WTC11 (cell line): Measurements from ENCODE around the gene FYCO1. TPM values are rescaled to one million over a fixed set of nuclear protein-coding genes. Genes with fewer than 3 reads are reported as not detected.
"Not testable (repeated sequence)": the region's sequence is repeated elsewhere in the genome, so short reads cannot be mapped to it uniquely, and the experiment has no call there.

Experiments used
- ATAC-seq: fragments of 200-7000 bp; cut with Tn5 transposase; 2 replicates; pipeline ENCODE4 v1.10.0; 2021; ENCODE audit warnings: mild to moderate bottlenecking, moderate library complexity
- CTCF ChIA-PET: fragments of 300-600 bp; sonication (Branson Sonifier 250); formaldehyde crosslinking; loops from one replicate; lab custom pipeline; 2021; ENCODE audit warnings: antibody characterized with exemption; lab: Charles Lee
- POLR2A ChIA-PET: fragments of 350-600 bp; sonication (Branson Sonifier 250); formaldehyde crosslinking; loops from one replicate; lab custom pipeline; 2021; ENCODE audit warnings: antibody characterized with exemption; lab: Charles Lee
- DNase-seq: peaks from one replicate; pipeline ENCODE4 v3.0.0; 2021; ENCODE audit warnings: low spot score
- H3K27ac Mint-ChIP-seq: 2 replicates; pipeline ENCODE4 v1.8.0; 2021; ENCODE audit warnings: mixed read lengths
- H3K27me3 Mint-ChIP-seq: 2 replicates; pipeline ENCODE4 v1.8.0; 2021; ENCODE audit warnings: low read depth, mild to moderate bottlenecking, moderate library complexity, mixed read lengths
- H3K36me3 Mint-ChIP-seq: 2 replicates; pipeline ENCODE4 v1.8.0; 2021; ENCODE audit warnings: mixed read lengths
- H3K4me1 Mint-ChIP-seq: 2 replicates; pipeline ENCODE4 v1.8.0; 2022; ENCODE audit warnings: mixed read lengths
- H3K4me3 Mint-ChIP-seq: 2 replicates; pipeline ENCODE4 v1.8.0; 2021; ENCODE audit warnings: mild to moderate bottlenecking, moderate library complexity, mixed read lengths
- H3K9me3 Mint-ChIP-seq: 2 replicates; pipeline ENCODE4 v1.8.0; 2021; ENCODE audit warnings: mixed read lengths
- ELF4 ChIP-seq: sonication (generic); formaldehyde crosslinking; IDR thresholded peaks from 2 replicates; pipeline ENCODE4 v1.8.1; 2022; ENCODE audit warnings: low read depth, mild to moderate bottlenecking, moderate library complexity, missing genetic modification reagents
- ETV6 ChIP-seq: sonication (generic); formaldehyde crosslinking; IDR thresholded peaks from 2 replicates; pipeline ENCODE4 v1.8.1; 2022; ENCODE audit warnings: mild to moderate bottlenecking, missing genetic modification reagents
- NR3C1 ChIP-seq: sonication (generic); formaldehyde crosslinking; conservative IDR thresholded peaks from 2 replicates; pipeline ENCODE4 v1.8.1; 2023; ENCODE audit warnings: low read depth, mild to moderate bottlenecking, missing genetic modification reagents
- RORB ChIP-seq: fragments of 250-450 bp; sonication (Bioruptor Pico); IDR thresholded peaks from 2 replicates; pipeline ENCODE4 v1.9.0; 2021; ENCODE audit warnings: mild to moderate bottlenecking
- SMAD3 ChIP-seq: sonication (generic); formaldehyde crosslinking; IDR thresholded peaks from 2 replicates; pipeline ENCODE4 v1.8.0; 2022; ENCODE audit warnings: missing genetic modification reagents, mild to moderate bottlenecking, borderline replicate concordance
- SOX15 ChIP-seq: fragments of 250-450 bp; sonication (Bioruptor Pico); IDR thresholded peaks from 2 replicates; pipeline ENCODE4 v1.9.0; 2021; ENCODE audit warnings: mild to moderate bottlenecking
- TEAD4 ChIP-seq: sonication (generic); formaldehyde crosslinking; IDR thresholded peaks from 2 replicates; pipeline ENCODE4 v1.8.0; 2022; ENCODE audit warnings: mild to moderate bottlenecking, missing genetic modification reagents
- ZNF416 ChIP-seq: fragments of 250-450 bp; sonication (Bioruptor Pico); IDR thresholded peaks from 2 replicates; pipeline ENCODE4 v1.9.0; 2021; ENCODE audit warnings: mild to moderate bottlenecking, inconsistent platforms
- ZNF671 ChIP-seq: fragments of 250-450 bp; sonication (Bioruptor Pico); IDR thresholded peaks from 2 replicates; pipeline ENCODE4 v1.8.0; 2021; ENCODE audit warnings: mild to moderate bottlenecking
- total RNA-seq: library from RNA; stranded (reverse); gene quantifications from 3 replicates; pipeline ENCODE4 v1.2.3, GENCODE V29; 2021
- TF ChIP-seq, protein P1 (sequence below): sonication (generic); formaldehyde crosslinking; IDR thresholded peaks from 2 replicates; pipeline ENCODE4 v1.8.0; 2022; ENCODE audit warnings: missing genetic modification reagents
- TF ChIP-seq, protein P2 (sequence below): sonication (generic); formaldehyde crosslinking; IDR thresholded peaks from 2 replicates; pipeline ENCODE4 v1.8.1; 2023; ENCODE audit warnings: mild to moderate bottlenecking, missing genetic modification reagents
- TF ChIP-seq, protein P3 (sequence below): sonication (generic); formaldehyde crosslinking; IDR thresholded peaks from 2 replicates; pipeline ENCODE4 v1.8.1; 2022; ENCODE audit warnings: low read depth, missing genetic modification reagents, borderline replicate concordance
- TF ChIP-seq, protein P4 (sequence below): sonication (generic); formaldehyde crosslinking; IDR thresholded peaks from 2 replicates; pipeline ENCODE4 v1.8.0; 2023; ENCODE audit warnings: mild to moderate bottlenecking, missing genetic modification reagents
- TF ChIP-seq, protein P5 (sequence below): sonication (generic); formaldehyde crosslinking; IDR thresholded peaks from 2 replicates; pipeline ENCODE4 v1.8.1; 2022; ENCODE audit warnings: mild to moderate bottlenecking, missing genetic modification reagents, moderate library complexity, borderline replicate concordance
- TF ChIP-seq, protein P6 (sequence below): sonication (generic); formaldehyde crosslinking; IDR thresholded peaks from 2 replicates; pipeline ENCODE4 v1.8.0; 2022; ENCODE audit warnings: mild to moderate bottlenecking, missing genetic modification reagents
- TF ChIP-seq, protein P7 (sequence below): sonication (generic); formaldehyde crosslinking; IDR thresholded peaks from 2 replicates; pipeline ENCODE4 v1.8.1; 2023; ENCODE audit warnings: mild to moderate bottlenecking, missing genetic modification reagents, moderate library complexity
- TF ChIP-seq, protein P8 (sequence below): sonication (generic); formaldehyde crosslinking; IDR thresholded peaks from 2 replicates; pipeline ENCODE4 v1.8.0; 2023; ENCODE audit warnings: missing genetic modification reagents
- TF ChIP-seq, protein P9 (sequence below): sonication (generic); formaldehyde crosslinking; IDR thresholded peaks from 2 replicates; pipeline ENCODE4 v1.8.1; 2023; ENCODE audit warnings: mild to moderate bottlenecking, moderate library complexity, missing genetic modification reagents

Gene FYCO1
- total RNA-seq, 1 experiment from 2014 or later: 13.9 TPM

DNA sequence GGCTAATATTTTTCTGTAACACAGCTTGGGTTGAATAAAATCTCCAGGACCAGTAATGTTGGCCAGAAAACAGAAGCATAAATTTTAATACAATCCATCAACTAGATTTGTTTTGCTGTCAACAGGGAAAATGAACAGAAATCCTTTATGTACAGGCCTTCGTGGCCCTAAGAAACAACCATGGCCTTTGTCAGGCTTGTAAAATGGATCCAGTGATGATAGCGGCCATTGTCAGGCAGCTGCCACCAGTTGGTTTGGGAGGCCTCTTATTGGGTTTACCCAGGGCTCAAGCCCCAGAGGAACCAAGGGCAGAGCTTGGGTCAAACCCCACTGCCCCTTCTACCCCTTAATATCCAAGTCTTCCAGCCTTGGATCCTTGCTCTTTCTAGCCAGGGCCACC is 5.6 kb upstream of the FYCO1 start (continued):
- TF ChIP-seq, protein P1, sequence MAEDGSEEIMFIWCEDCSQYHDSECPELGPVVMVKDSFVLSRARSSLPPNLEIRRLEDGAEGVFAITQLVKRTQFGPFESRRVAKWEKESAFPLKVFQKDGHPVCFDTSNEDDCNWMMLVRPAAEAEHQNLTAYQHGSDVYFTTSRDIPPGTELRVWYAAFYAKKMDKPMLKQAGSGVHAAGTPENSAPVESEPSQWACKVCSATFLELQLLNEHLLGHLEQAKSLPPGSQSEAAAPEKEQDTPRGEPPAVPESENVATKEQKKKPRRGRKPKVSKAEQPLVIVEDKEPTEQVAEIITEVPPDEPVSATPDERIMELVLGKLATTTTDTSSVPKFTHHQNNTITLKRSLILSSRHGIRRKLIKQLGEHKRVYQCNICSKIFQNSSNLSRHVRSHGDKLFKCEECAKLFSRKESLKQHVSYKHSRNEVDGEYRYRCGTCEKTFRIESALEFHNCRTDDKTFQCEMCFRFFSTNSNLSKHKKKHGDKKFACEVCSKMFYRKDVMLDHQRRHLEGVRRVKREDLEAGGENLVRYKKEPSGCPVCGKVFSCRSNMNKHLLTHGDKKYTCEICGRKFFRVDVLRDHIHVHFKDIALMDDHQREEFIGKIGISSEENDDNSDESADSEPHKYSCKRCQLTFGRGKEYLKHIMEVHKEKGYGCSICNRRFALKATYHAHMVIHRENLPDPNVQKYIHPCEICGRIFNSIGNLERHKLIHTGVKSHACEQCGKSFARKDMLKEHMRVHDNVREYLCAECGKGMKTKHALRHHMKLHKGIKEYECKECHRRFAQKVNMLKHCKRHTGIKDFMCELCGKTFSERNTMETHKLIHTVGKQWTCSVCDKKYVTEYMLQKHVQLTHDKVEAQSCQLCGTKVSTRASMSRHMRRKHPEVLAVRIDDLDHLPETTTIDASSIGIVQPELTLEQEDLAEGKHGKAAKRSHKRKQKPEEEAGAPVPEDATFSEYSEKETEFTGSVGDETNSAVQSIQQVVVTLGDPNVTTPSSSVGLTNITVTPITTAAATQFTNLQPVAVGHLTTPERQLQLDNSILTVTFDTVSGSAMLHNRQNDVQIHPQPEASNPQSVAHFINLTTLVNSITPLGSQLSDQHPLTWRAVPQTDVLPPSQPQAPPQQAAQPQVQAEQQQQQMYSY (CRISPR knock-in tag): no peak
- TF ChIP-seq ZNF671 (CRISPR knock-in tag) (no peak), ELF4 (CRISPR knock-in tag) (no peak), RORB (CRISPR knock-in tag) (no peak)
- TF ChIP-seq, protein P2, sequence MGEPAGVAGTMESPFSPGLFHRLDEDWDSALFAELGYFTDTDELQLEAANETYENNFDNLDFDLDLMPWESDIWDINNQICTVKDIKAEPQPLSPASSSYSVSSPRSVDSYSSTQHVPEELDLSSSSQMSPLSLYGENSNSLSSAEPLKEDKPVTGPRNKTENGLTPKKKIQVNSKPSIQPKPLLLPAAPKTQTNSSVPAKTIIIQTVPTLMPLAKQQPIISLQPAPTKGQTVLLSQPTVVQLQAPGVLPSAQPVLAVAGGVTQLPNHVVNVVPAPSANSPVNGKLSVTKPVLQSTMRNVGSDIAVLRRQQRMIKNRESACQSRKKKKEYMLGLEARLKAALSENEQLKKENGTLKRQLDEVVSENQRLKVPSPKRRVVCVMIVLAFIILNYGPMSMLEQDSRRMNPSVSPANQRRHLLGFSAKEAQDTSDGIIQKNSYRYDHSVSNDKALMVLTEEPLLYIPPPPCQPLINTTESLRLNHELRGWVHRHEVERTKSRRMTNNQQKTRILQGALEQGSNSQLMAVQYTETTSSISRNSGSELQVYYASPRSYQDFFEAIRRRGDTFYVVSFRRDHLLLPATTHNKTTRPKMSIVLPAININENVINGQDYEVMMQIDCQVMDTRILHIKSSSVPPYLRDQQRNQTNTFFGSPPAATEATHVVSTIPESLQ (CRISPR knock-in tag): no peak

DNA sequence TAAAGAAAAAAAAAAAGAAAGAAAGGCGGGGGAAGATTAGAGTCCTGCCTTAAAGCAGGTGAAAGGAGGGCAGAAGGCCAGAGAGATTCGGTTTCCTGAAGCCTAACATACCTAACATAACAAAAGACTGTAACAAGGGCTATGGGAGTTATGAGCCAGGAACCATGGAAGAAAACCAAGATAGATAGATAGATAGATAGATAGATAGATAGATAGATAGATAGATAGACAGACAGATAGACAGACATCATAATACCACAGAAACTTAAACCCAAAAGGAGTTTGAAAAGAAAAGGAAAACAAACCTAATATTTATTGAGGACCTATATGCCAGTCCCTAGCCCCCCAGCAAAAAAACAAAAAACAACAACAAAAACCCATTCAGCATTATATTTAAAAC is 2.3 kb upstream of the FYCO1 start:
- POLR2A ChIA-PET: no interaction called here
- DNase-seq (no peak), ATAC-seq (no peak)
- no peak overlapping the region for H3K4me3 Mint-ChIP-seq
- H3K27me3 Mint-ChIP-seq: peaks cover 15% of the 10 kb centered on the region
- TF ChIP-seq SMAD3 (CRISPR knock-in tag): no peak
- TF ChIP-seq, protein P3, sequence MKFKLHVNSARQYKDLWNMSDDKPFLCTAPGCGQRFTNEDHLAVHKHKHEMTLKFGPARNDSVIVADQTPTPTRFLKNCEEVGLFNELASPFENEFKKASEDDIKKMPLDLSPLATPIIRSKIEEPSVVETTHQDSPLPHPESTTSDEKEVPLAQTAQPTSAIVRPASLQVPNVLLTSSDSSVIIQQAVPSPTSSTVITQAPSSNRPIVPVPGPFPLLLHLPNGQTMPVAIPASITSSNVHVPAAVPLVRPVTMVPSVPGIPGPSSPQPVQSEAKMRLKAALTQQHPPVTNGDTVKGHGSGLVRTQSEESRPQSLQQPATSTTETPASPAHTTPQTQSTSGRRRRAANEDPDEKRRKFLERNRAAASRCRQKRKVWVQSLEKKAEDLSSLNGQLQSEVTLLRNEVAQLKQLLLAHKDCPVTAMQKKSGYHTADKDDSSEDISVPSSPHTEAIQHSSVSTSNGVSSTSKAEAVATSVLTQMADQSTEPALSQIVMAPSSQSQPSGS (CRISPR knock-in tag): no peak
- TF ChIP-seq, protein P4, sequence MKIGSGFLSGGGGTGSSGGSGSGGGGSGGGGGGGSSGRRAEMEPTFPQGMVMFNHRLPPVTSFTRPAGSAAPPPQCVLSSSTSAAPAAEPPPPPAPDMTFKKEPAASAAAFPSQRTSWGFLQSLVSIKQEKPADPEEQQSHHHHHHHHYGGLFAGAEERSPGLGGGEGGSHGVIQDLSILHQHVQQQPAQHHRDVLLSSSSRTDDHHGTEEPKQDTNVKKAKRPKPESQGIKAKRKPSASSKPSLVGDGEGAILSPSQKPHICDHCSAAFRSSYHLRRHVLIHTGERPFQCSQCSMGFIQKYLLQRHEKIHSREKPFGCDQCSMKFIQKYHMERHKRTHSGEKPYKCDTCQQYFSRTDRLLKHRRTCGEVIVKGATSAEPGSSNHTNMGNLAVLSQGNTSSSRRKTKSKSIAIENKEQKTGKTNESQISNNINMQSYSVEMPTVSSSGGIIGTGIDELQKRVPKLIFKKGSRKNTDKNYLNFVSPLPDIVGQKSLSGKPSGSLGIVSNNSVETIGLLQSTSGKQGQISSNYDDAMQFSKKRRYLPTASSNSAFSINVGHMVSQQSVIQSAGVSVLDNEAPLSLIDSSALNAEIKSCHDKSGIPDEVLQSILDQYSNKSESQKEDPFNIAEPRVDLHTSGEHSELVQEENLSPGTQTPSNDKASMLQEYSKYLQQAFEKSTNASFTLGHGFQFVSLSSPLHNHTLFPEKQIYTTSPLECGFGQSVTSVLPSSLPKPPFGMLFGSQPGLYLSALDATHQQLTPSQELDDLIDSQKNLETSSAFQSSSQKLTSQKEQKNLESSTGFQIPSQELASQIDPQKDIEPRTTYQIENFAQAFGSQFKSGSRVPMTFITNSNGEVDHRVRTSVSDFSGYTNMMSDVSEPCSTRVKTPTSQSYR (CRISPR knock-in tag): no peak
- no peak for TF ChIP-seq ZNF416
- TF ChIP-seq, protein P5, sequence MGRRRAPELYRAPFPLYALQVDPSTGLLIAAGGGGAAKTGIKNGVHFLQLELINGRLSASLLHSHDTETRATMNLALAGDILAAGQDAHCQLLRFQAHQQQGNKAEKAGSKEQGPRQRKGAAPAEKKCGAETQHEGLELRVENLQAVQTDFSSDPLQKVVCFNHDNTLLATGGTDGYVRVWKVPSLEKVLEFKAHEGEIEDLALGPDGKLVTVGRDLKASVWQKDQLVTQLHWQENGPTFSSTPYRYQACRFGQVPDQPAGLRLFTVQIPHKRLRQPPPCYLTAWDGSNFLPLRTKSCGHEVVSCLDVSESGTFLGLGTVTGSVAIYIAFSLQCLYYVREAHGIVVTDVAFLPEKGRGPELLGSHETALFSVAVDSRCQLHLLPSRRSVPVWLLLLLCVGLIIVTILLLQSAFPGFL (CRISPR knock-in tag): no peak
- TF ChIP-seq, protein P6, sequence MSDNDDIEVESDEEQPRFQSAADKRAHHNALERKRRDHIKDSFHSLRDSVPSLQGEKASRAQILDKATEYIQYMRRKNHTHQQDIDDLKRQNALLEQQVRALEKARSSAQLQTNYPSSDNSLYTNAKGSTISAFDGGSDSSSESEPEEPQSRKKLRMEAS (CRISPR knock-in tag): no peak
- TF ChIP-seq TEAD4 (CRISPR knock-in tag): no peak
- TF ChIP-seq, protein P7, sequence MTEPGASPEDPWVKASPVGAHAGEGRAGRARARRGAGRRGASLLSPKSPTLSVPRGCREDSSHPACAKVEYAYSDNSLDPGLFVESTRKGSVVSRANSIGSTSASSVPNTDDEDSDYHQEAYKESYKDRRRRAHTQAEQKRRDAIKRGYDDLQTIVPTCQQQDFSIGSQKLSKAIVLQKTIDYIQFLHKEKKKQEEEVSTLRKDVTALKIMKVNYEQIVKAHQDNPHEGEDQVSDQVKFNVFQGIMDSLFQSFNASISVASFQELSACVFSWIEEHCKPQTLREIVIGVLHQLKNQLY (CRISPR knock-in tag): no peak
- no peak for TF ChIP-seq NR3C1
- no peak for TF ChIP-seq RORB (CRISPR knock-in tag)
- TF ChIP-seq SOX15 (CRISPR knock-in tag): no peak
- TF ChIP-seq, protein P8, sequence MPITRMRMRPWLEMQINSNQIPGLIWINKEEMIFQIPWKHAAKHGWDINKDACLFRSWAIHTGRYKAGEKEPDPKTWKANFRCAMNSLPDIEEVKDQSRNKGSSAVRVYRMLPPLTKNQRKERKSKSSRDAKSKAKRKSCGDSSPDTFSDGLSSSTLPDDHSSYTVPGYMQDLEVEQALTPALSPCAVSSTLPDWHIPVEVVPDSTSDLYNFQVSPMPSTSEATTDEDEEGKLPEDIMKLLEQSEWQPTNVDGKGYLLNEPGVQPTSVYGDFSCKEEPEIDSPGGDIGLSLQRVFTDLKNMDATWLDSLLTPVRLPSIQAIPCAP: no peak
- no peak for TF ChIP-seq ETV6 (CRISPR knock-in tag)
- TF ChIP-seq, protein P9, sequence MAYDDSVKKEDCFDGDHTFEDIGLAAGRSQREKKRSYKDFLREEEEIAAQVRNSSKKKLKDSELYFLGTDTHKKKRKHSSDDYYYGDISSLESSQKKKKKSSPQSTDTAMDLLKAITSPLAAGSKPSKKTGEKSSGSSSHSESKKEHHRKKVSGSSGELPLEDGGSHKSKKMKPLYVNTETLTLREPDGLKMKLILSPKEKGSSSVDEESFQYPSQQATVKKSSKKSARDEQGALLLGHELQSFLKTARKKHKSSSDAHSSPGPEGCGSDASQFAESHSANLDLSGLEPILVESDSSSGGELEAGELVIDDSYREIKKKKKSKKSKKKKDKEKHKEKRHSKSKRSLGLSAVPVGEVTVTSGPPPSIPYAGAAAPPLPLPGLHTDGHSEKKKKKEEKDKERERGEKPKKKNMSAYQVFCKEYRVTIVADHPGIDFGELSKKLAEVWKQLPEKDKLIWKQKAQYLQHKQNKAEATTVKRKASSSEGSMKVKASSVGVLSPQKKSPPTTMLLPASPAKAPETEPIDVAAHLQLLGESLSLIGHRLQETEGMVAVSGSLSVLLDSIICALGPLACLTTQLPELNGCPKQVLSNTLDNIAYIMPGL: no peak
- H3K27ac Mint-ChIP-seq: no peak overlapping the region
- CTCF ChIA-PET: no interaction called here
- peaks cover 25% of the 10 kb centered on the region for H3K4me1 Mint-ChIP-seq
- H3K9me3 Mint-ChIP-seq: no peaks in the 10 kb centered on the region
- H3K36me3 Mint-ChIP-seq: peaks cover 3% of the 10 kb centered on the region; the same call in 1 of the 2 replicates

DNA sequence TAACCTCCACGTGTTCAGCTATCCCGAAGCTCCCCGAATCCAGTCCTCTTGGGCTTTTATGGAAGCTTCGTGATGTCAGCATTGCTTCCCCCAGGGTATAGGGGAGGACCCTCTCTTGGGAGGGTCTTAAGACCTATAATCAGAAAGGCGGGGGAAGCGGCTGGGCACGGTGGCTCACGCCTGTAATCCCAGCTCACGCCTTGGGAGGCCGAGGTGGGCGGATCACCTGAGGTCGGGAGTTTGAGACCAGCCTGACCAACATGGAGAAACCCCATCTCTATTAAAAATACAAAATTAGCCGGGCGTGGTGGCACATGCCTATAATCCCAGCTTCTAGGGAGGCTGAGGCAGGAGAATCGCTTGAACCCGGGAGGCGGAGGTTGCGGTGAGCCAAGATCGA is 1.9 kb upstream of the FYCO1 start:
- peaks cover 15% of the 10 kb centered on the region for H3K27me3 Mint-ChIP-seq
- not testable (repeated sequence) for H3K9me3 Mint-ChIP-seq, H3K27ac Mint-ChIP-seq

More for the DNA sequence above, 1.9 kb upstream of the FYCO1 start:
- ATAC-seq, H3K36me3 Mint-ChIP-seq, DNase-seq, POLR2A ChIA-PET, H3K4me3 Mint-ChIP-seq, CTCF ChIA-PET: not testable (repeated sequence)
- H3K4me1 Mint-ChIP-seq: peaks cover 30% of the 10 kb centered on the region
